K562 (cell line): ENCODE data around the gene NFKBIB. TPM values are rescaled to one million over a fixed set of nuclear protein-coding genes. Genes with fewer than 3 reads are reported as not detected.

Source experiments
- ATAC-seq: fragments of 200-7000 bp; cut with Tn5 transposase; 3 replicates; pipeline ENCODE4 v1.9.1; 2020; ENCODE audit warnings: moderate library complexity
- BruUV-seq: library from RNA; stranded (reverse); fragments of 400-500 nt; replicated peaks from 2 replicates; lab custom pipeline; 2021; lab: Mats Ljungman, UMichigan
- CTCF ChIA-PET: fragments of 300-600 bp; formaldehyde crosslinking; extraction: SDS; loops from one replicate; lab custom pipeline; 2021; ENCODE audit warnings: low intra/inter-chr PET ratio; lab: Yijun Ruan, JAX
- POLR2A ChIA-PET: fragments of 300-600, 350-650 bp; sonication (Branson Sonifier 250); formaldehyde crosslinking; extraction: SDS; loops from one replicate; lab custom pipeline; 2021; ENCODE audit warnings: antibody characterized with exemption, inconsistent platforms; lab: Yijun Ruan, JAX
- DNase-seq, 4 experiments: peaks; one replicate each; pipeline versions ENCODE4 v3.0.0 to v3.0.0-alpha.2; 2011 to 2018; ENCODE audit warnings: low spot score in 3 of 4, mixed read lengths in 3 of 4; ENCODE audit errors: extremely low read depth in 1 of 4
- FAIRE-seq: peaks from 2 replicates; lab custom pipeline; 2011; peaks lifted over from hg19 to GRCh38; lab: Jason Lieb, UNC
- H2AFZ ChIP-seq: 2 replicates; pipeline ENCODE4 v1.6.0; 2011; ENCODE audit warnings: low read depth, low read length, control low read depth, inconsistent platforms
- H3K27ac ChIP-seq: fragments of 200-600 bp; 3 replicates; pipeline ENCODE4 v1.8.0; 2011; ENCODE audit warnings: low read depth, mild to moderate bottlenecking, control low read depth, inconsistent platforms, low read length, moderate library complexity, mixed read lengths; ENCODE audit errors: extremely low read depth
- H3K27me3 ChIP-seq, 2 experiments: fragments of 300-600 bp in 1 of 2; 2 replicates in 1 of 2; 3 replicates in 1 of 2; pipeline versions ENCODE4 v1.6.0 to v1.8.0; 2011; ENCODE audit warnings: inconsistent platforms in 2 of 2, low read length in 2 of 2, mild to moderate bottlenecking in 1 of 2, mixed read lengths in 1 of 2, moderate library complexity in 1 of 2; ENCODE audit not compliant: control insufficient read depth in 2 of 2, insufficient read depth in 2 of 2
- H3K36me3 ChIP-seq: fragments of 300-600 bp; 3 replicates; pipeline ENCODE4 v1.8.0; 2011; ENCODE audit warnings: mild to moderate bottlenecking, low read length, inconsistent platforms; ENCODE audit not compliant: control insufficient read depth, insufficient read depth
- H3K4me1 ChIP-seq, 2 experiments: fragments of 200-600 bp in 1 of 2; replicated peaks in 1 of 2; 2 replicates in 1 of 2; 3 replicates in 1 of 2; pipeline versions ENCODE4 v1.5.1 to v1.8.0; 2011; ENCODE audit warnings: inconsistent platforms in 2 of 2, low read length in 2 of 2, mild to moderate bottlenecking in 1 of 2, mixed read lengths in 1 of 2, moderate library complexity in 1 of 2; ENCODE audit not compliant: control insufficient read depth in 2 of 2, insufficient read depth in 2 of 2
- H3K4me2 ChIP-seq: 2 replicates; pipeline ENCODE4 v1.6.1; 2011; ENCODE audit warnings: low read length, control low read depth, inconsistent platforms, mixed read lengths; ENCODE audit not compliant: insufficient read depth
- H3K4me3 ChIP-seq: fragments of 200-600 bp; sonication (generic), shearing (Covaris generic); 2 replicates; pipeline ENCODE4 v1.5.1; 2016; ENCODE audit warnings: control low read depth, inconsistent platforms
- H3K79me2 ChIP-seq: fragments of 200-600 bp; 3 replicates; pipeline ENCODE4 v1.8.0; 2011; ENCODE audit warnings: low read length, inconsistent platforms; ENCODE audit not compliant: control insufficient read depth, insufficient read depth
- H3K9ac ChIP-seq, 2 experiments: 2 replicates each; pipeline versions ENCODE4 v1.6.0 to v1.6.1; 2011; ENCODE audit warnings: low read depth in 2 of 2, low read length in 2 of 2, control low read depth in 1 of 2, inconsistent platforms in 1 of 2, mild to moderate bottlenecking in 1 of 2, mixed read lengths in 1 of 2; ENCODE audit not compliant: insufficient read depth in 1 of 2
- H3K9me1 ChIP-seq: one replicate; pipeline ENCODE4 v1.6.0; 2011; ENCODE audit warnings: inconsistent platforms, mild to moderate bottlenecking, low read length, moderate library complexity; ENCODE audit not compliant: control insufficient read depth, insufficient read depth
- H3K9me3 ChIP-seq: replicated peaks from 2 replicates; pipeline ENCODE4 v1.5.1; 2011; ENCODE audit warnings: low read depth, low read length, inconsistent platforms; ENCODE audit not compliant: control insufficient read depth, insufficient read depth
- H4K20me1 ChIP-seq: replicated peaks from 2 replicates; pipeline ENCODE4 v1.6.1; 2011; ENCODE audit warnings: low read length, inconsistent platforms, mixed read lengths; ENCODE audit not compliant: control insufficient read depth, insufficient read depth
- DACH1 ChIP-seq: fragments of 450-650 bp; IDR thresholded peaks from 2 replicates; pipeline ENCODE4 v1.6.1; 2018; ENCODE audit not compliant: partially characterized antibody
- HDAC6 ChIP-seq: IDR thresholded peaks from 2 replicates; pipeline ENCODE4 v1.6.1; 2012; ENCODE audit warnings: low read depth, mild to moderate bottlenecking, control low read depth, inconsistent platforms, low read length, moderate library complexity
- IRF1 ChIP-seq: sonication (generic); formaldehyde crosslinking; IDR thresholded peaks from 2 replicates; pipeline ENCODE4 v1.8.0; 2022; ENCODE audit warnings: missing genetic modification reagents, mild to moderate bottlenecking, borderline replicate concordance
- MCM2 ChIP-seq: fragments of 450-650 bp; IDR thresholded peaks from 2 replicates; pipeline ENCODE4 v1.6.1; 2017; ENCODE audit warnings: low read depth, mild to moderate bottlenecking
- NBN ChIP-seq: fragments of 450-650 bp; IDR thresholded peaks from 2 replicates; pipeline ENCODE4 v1.6.1; 2016; ENCODE audit warnings: low read depth, mild to moderate bottlenecking
- NR2C2 ChIP-seq, 2 experiments: fragments of 200-800 bp in 1 of 2; sonication (Bioruptor generic) in 1 of 2; sonication (generic) in 1 of 2; formaldehyde crosslinking in 1 of 2; IDR thresholded peaks; 2 replicates each; pipeline versions ENCODE4 v1.6.1 to v1.8.0; 2016 to 2022; ENCODE audit warnings: mild to moderate bottlenecking in 1 of 2, missing compliant biosample characterization in 1 of 2, missing genetic modification characterization in 1 of 2, missing genetic modification reagents in 1 of 2
- NR4A1 ChIP-seq, 2 experiments: fragments of 250-450 bp in 1 of 2; fragments of 450-650 bp in 1 of 2; sonication (Bioruptor Pico) in 1 of 2; IDR thresholded peaks; 2 replicates each; pipeline versions ENCODE4 v1.4.0 to v1.6.1; 2016 to 2020; ENCODE audit warnings: mild to moderate bottlenecking in 2 of 2, missing compliant biosample characterization in 1 of 2, missing genetic modification characterization in 1 of 2, moderate library complexity in 1 of 2
- RNF2 ChIP-seq: sonication (generic); IDR thresholded peaks from 2 replicates; pipeline ENCODE4 v1.6.1; 2016
- RNF219 ChIP-seq: fragments of 250-450 bp; sonication (Bioruptor Pico); IDR thresholded peaks from 2 replicates; pipeline ENCODE4 v1.5.0; 2022; ENCODE audit warnings: mild to moderate bottlenecking
- SFPQ ChIP-seq: fragments of 200-400 bp; formaldehyde crosslinking; IDR thresholded peaks from 2 replicates; pipeline ENCODE4 v1.6.1; 2017; ENCODE audit warnings: mild to moderate bottlenecking, low read depth, low read length, moderate library complexity
- ZBTB7A ChIP-seq: IDR thresholded peaks from 2 replicates; pipeline ENCODE4 v1.6.1; 2011; ENCODE audit warnings: low read depth, mild to moderate bottlenecking, low read length, moderate library complexity, borderline replicate concordance; ENCODE audit not compliant: control insufficient read depth
- ZEB2 ChIP-seq: fragments of 450-650 bp; IDR thresholded peaks from 2 replicates; pipeline ENCODE4 v1.6.1; 2016
- ZNF184 ChIP-seq: sonication (generic); formaldehyde crosslinking; IDR thresholded peaks from 2 replicates; pipeline ENCODE4 v1.5.0; 2020; ENCODE audit warnings: missing genetic modification reagents
- ZNF24 ChIP-seq: fragments of 450-650 bp; IDR thresholded peaks from 2 replicates; pipeline ENCODE4 v1.6.1; 2016
- ZNF436 ChIP-seq: fragments of 250-450, 450-650 bp; sonication (Bioruptor Pico); formaldehyde crosslinking; IDR thresholded peaks from 2 replicates; pipeline ENCODE4 v1.7.0; 2020; ENCODE audit warnings: mild to moderate bottlenecking
- ZNF561 ChIP-seq: fragments of 450-650 bp; formaldehyde crosslinking; conservative IDR thresholded peaks from 2 replicates; pipeline ENCODE4 v1.4.0; 2020; ENCODE audit warnings: mild to moderate bottlenecking, moderate library complexity
- WGBS: fragments of 100-300 bp; shearing (Covaris generic); methylation state at CpG from one replicate; pipeline ENCODE4 v1.1.6; 2016; ENCODE audit warnings: low coverage, mixed read lengths; ENCODE audit not compliant: insufficient coverage; ENCODE audit errors: missing lambda C conversion rate; 5-methylcytosine and 5-hydroxymethylcytosine counted together
- in situ Hi-C: fragments of 300-500 bp; cut with MboI; formaldehyde crosslinking; loops from 4 replicates; pipeline ENCODE4 v1.15.0; 2018; ENCODE audit warnings: inconsistent platforms, mixed read lengths
- intact Hi-C: fragments of 100-400 bp; cut with micrococcal nuclease; formaldehyde crosslinking; loops from 2 replicates; pipeline ENCODE4 v1.14.2; 2022
- polyA plus RNA-seq, 8 experiments: library from polyadenylated mRNA; depleted of rRNA in 4 of 8; stranded (reverse) in 5 of 8; unstranded in 3 of 8; fragments of >200 nt; fragmentation: Nextera tagmentation in 2 of 8; fragmentation: Illumina TruSeq in 1 of 8; extraction: Ambion mirVana in 2 of 8; extraction: Trizol in 1 of 8; gene quantifications; 2 replicates each; pipeline versions ENCODE4 v1.2.1 to v1.2.3, GENCODE V29; 2011 to 2014; ENCODE audit warnings: inconsistent platforms in 1 of 8, missing spikeins in 1 of 8
- total RNA-seq, 7 experiments: library from RNA; depleted of rRNA in 6 of 7; stranded (reverse); fragments of >200 nt in 6 of 7; fragmentation: Illumina TruSeq in 2 of 7; extraction: Trizol in 2 of 7; gene quantifications; 2 replicates each; pipeline versions ENCODE4 v1.2.1 to v1.2.3, GENCODE V29; 2011 to 2021; ENCODE audit warnings: low replicate concordance in 1 of 7
- TF ChIP-seq, protein P1 (sequence below): sonication (generic); formaldehyde crosslinking; IDR thresholded peaks from 2 replicates; pipeline ENCODE4 v1.9.0; 2022; ENCODE audit warnings: mild to moderate bottlenecking, missing genetic modification reagents

NFKBIB gene
- total and polyA plus RNA-seq, 9 of the 15 experiments (the other 6 are each of a cell fraction or from before 2014, with no cell fraction given), result 1.5 to 44.9 (median 10.4) TPM

GRCh38 chr19:38867171-38867780, 32.5 kb upstream of the NFKBIB start:
- CTCF ChIA-PET, result no interaction called here
- H3K4me2 ChIP-seq, result no peak overlapping the region
- WGBS, result 45% methylated on average over 10 of the region's 10 CpGs
- H4K20me1 ChIP-seq, result no peaks in the 10 kb centered on the region
- FAIRE-seq, result no peak
- H3K27ac ChIP-seq, result no peak overlapping the region
- H3K79me2 ChIP-seq, result no peaks in the 10 kb centered on the region
- no peaks in the 10 kb centered on the region for H3K9me1 ChIP-seq
- BruUV-seq, result no TSS peak
- intact Hi-C loops (no loop called here), in situ Hi-C loops (no loop called here)
- POLR2A ChIA-PET, result interaction anchor here (0.5 kb wide), 1 partner anchor 531 kb away, joined by 3 read pairs; no protein-coding TSS in a partner anchor
- no peaks in the 10 kb centered on the region for H3K9me3 ChIP-seq
- 0 out of 2 replicates have a peak overlapping the region, but pooled peaks have one; percentile 20 for H2AFZ ChIP-seq
- no peaks in the 10 kb centered on the region for H3K36me3 ChIP-seq
- peaks cover 12 to 37% of the 10 kb centered on the region in 2 experiments for H3K4me1 ChIP-seq
- DNase-seq, result no peak
- ATAC-seq, result no peak
- H3K27me3 ChIP-seq, result no peaks in the 10 kb centered on the region
- H3K9ac ChIP-seq, result no peak overlapping the region; a peak in 1 of 4 replicates
- no peak overlapping the region for H3K4me3 ChIP-seq
- no peak for TF ChIP-seq ZNF184 (CRISPR knock-in tag)
- TF ChIP-seq ZNF436 (CRISPR knock-in tag), result no peak
- TF ChIP-seq ZBTB7A, result no peak
- TF ChIP-seq ZEB2, result no peak
- TF ChIP-seq RNF2, result no peak
- no peak for TF ChIP-seq DACH1
- no peak for TF ChIP-seq NBN
- no peak for TF ChIP-seq RNF219 (CRISPR knock-in tag)
- no peak for TF ChIP-seq HDAC6
- no peak for TF ChIP-seq IRF1 (CRISPR knock-in tag)
- no peak for TF ChIP-seq ZNF561 (CRISPR knock-in tag)
- TF ChIP-seq, protein P1, sequence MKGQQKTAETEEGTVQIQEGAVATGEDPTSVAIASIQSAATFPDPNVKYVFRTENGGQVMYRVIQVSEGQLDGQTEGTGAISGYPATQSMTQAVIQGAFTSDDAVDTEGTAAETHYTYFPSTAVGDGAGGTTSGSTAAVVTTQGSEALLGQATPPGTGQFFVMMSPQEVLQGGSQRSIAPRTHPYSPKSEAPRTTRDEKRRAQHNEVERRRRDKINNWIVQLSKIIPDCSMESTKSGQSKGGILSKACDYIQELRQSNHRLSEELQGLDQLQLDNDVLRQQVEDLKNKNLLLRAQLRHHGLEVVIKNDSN (CRISPR knock-in tag), result no peak
- no peak for TF ChIP-seq ZNF24
- TF ChIP-seq NR4A1 (CRISPR knock-in tag; IDR thresholded peaks at IDR 0.05), result no peak
- TF ChIP-seq NR4A1 (tag; IDR thresholded peaks at IDR 0.05), result no peak
- no peak for TF ChIP-seq MCM2
- no peak for TF ChIP-seq NR2C2 (CRISPR knock-in tag; IDR thresholded peaks at IDR 0.05)
- no peak for TF ChIP-seq NR2C2 (tag; IDR thresholded peaks at IDR 0.05)
- TF ChIP-seq SFPQ, result no peak
